ENCODE measurements around the gene RCE1.

RCE1 gene

GRCh38 chr11:66834943-66835342 is 8.3 kb upstream of the RCE1 start:
- no peak for DNase-seq (ENCODE audit: low read depth)
- TF ChIP-seq, protein P1, sequence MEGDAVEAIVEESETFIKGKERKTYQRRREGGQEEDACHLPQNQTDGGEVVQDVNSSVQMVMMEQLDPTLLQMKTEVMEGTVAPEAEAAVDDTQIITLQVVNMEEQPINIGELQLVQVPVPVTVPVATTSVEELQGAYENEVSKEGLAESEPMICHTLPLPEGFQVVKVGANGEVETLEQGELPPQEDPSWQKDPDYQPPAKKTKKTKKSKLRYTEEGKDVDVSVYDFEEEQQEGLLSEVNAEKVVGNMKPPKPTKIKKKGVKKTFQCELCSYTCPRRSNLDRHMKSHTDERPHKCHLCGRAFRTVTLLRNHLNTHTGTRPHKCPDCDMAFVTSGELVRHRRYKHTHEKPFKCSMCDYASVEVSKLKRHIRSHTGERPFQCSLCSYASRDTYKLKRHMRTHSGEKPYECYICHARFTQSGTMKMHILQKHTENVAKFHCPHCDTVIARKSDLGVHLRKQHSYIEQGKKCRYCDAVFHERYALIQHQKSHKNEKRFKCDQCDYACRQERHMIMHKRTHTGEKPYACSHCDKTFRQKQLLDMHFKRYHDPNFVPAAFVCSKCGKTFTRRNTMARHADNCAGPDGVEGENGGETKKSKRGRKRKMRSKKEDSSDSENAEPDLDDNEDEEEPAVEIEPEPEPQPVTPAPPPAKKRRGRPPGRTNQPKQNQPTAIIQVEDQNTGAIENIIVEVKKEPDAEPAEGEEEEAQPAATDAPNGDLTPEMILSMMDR (conservative IDR thresholded peaks at IDR 0.05; ENCODE audit: low read depth, low read length): no peak

GRCh38 chr11:66835768-66836405 is 7.4 kb upstream of the RCE1 start:
- peak; percentile 72 for DNase-seq (ENCODE audit: low read depth)
- TF ChIP-seq, protein P1 (conservative IDR thresholded peaks at IDR 0.05; ENCODE audit: low read depth, low read length): no peak
- no peak overlapping the region for H3K4me3 ChIP-seq (ENCODE audit: low read depth, low read length)

More at GRCh38 chr11:66834943-66835342, 8.3 kb upstream of the RCE1 start:
- H3K4me3 ChIP-seq (ENCODE audit: low read depth, low read length): no peak overlapping the region

DNA sequence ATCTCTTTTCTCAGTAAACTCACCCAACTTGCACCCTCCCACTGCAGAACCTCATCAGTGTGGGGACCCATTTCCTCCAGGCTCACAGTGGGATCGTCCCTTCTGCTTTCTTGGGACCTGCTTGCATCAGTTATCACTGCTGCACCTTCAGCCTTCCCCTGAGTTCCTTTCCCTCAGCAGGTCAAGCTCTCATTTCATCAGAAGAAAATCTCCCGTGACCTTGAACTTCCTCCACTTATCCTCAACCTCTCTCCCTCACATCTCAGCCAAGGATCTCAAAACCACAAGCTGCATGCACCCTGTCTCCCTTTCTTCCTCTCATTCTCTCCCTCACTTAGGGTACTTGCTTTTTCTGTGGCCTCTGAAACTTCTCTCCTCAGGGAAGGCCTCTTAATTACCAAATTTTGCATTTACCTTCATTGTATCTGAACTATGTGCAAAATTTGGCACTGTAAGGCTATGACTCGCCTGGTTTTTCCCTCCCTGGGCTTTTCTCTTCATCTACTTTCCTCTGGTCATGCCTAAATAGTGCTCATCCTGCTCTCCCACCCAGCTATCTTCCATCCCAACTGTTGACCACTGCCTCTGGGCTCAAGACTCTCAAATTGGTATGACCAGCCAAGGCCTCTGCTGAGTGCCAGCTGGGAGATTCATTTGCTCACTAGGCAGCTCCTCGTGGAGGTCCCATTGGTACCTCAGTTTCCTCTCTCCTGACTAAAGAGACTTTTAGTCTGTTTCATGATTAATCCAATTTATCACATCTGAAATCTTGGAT is 2.7 kb upstream of the RCE1 start:
- TF ChIP-seq, protein P1 (conservative IDR thresholded peaks at IDR 0.05; ENCODE audit: low read depth, low read length): no peak
- no peak overlapping the region for H3K4me3 ChIP-seq (ENCODE audit: low read depth, low read length)
- DNase-seq (ENCODE audit: low read depth): peak; percentile 32

DNA sequence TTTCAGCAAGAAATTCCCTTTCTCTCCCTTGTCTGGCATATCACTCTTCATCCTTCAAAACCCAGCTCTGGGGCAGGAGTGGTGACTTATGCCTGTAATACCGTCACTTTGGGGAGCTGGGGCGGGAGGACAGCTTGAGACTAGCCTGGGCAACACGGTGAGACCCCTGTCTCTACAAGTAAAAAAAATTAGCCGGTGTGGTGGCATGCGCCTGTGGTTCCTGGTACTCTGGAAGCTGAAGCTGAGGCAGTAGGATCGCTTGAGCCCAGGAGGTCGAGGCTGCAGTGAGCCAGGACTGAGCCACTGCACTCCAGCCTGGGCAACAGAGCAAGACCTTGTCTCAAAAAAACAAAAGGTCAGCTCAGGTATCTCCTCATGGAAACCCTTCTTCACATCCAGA is 1.4 kb upstream of the RCE1 start:
- TF ChIP-seq, protein P1 (conservative IDR thresholded peaks at IDR 0.05; ENCODE audit: low read depth, low read length): no peak
- peak overlapping the region; percentile 96 for H3K4me3 ChIP-seq (ENCODE audit: low read depth, low read length)
- peak; percentile 5 for DNase-seq (ENCODE audit: low read depth)

DNA sequence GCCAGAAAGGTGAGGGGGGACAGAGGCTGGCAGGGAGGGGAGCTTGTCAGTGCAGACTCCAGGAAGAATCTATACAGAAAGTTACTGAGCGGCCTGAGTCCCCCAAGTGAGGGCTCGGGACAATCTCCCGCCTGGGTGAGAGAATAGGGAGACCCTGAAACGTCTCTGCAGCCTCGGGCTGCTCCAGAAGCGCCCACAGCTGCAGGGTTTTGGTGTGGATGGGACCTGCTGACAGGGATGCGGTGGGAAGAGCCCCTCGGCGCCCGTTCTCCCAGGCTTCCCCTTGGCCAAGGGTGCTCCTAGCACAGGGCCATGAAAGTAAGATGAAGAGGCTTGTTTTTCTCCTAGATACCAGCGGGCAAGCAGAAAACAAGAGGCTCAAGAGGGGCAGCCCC is 743 bp upstream of the RCE1 start:
- TF ChIP-seq, protein P1 (conservative IDR thresholded peaks at IDR 0.05; ENCODE audit: low read depth, low read length): no peak
- DNase-seq (ENCODE audit: low read depth): no peak

GRCh38 chr11:66843776-66844495 is 695 bp downstream of the RCE1 start:
- peak overlapping the region; percentile 96 for H3K4me3 ChIP-seq (ENCODE audit: low read depth, low read length)
- TF ChIP-seq, protein P1 (conservative IDR thresholded peaks at IDR 0.05; ENCODE audit: low read depth, low read length): no peak
- peak; percentile 35 for DNase-seq (ENCODE audit: low read depth)

More for the DNA sequence above, 743 bp upstream of the RCE1 start:
- peak overlapping the region; percentile 96 for H3K4me3 ChIP-seq (ENCODE audit: low read depth, low read length)

Measured in choroid plexus epithelial cell (primary cell).